ENCODE results near the gene STARD13.

STARD13 gene

GRCh38 chr13:33307843-33308242 is 22.3 kb upstream of the STARD13 start:
- TF ChIP-seq EZH2 (optimal IDR thresholded peaks at IDR 0.05; ENCODE audit: low read depth, low read length) (no peak), CTCF (IDR thresholded peaks at IDR 0.05; ENCODE audit: low read length) (no peak), EZH2phosphoT487 (IDR thresholded peaks at IDR 0.05; ENCODE audit: low read length) (no peak)
- no peaks in the 10 kb centered on the region for H3K9me3 ChIP-seq (replicated peaks; ENCODE audit: insufficient read depth, low read length)
- no peaks in the 10 kb centered on the region for H4K20me1 ChIP-seq (ENCODE audit: insufficient read depth, low read length)
- no peak overlapping the region for H3K4me2 ChIP-seq (ENCODE audit: low read depth, low read length)
- H3K27me3 ChIP-seq (replicated peaks; ENCODE audit: insufficient read depth, low read length): no peaks in the 10 kb centered on the region
- no peak overlapping the region for H3K4me3 ChIP-seq (ENCODE audit: low read length)
- H3K4me1 ChIP-seq (ENCODE audit: low read length): no peaks in the 10 kb centered on the region
- H3K36me3 ChIP-seq (replicated peaks; ENCODE audit: insufficient read depth, low read length): no peaks in the 10 kb centered on the region
- H3K9ac ChIP-seq (ENCODE audit: low read length): no peak overlapping the region
- no peaks in the 10 kb centered on the region for H3K79me2 ChIP-seq (ENCODE audit: low read length)
- DNase-seq: no peak
- H3F3A ChIP-seq (ENCODE audit: insufficient read depth, low read length): no peaks in the 10 kb centered on the region
- H3K9me2 ChIP-seq (replicated peaks; ENCODE audit: insufficient read depth, low read length): no peaks in the 10 kb centered on the region
- no peak overlapping the region for H2AFZ ChIP-seq (ENCODE audit: low read length)
- no peak overlapping the region for H3K27ac ChIP-seq (ENCODE audit: low read length)

- Histone ChIP-seq H3K9me2 (replicated peaks; ENCODE audit: insufficient read depth, low read length) (no peaks in the 10 kb centered on the region), H3K36me3 (replicated peaks; ENCODE audit: insufficient read depth, low read length) (no peaks in the 10 kb centered on the region), H2AFZ (ENCODE audit: low read length) (no peak overlapping the region), H4K20me1 (ENCODE audit: insufficient read depth, low read length) (no peaks in the 10 kb centered on the region), H3K9me3 (replicated peaks; ENCODE audit: insufficient read depth, low read length) (no peaks in the 10 kb centered on the region), H3K4me1 (ENCODE audit: low read length) (no peaks in the 10 kb centered on the region), H3K9ac (ENCODE audit: low read length) (no peak overlapping the region), H3K27me3 (replicated peaks; ENCODE audit: insufficient read depth, low read length) (no peaks in the 10 kb centered on the region), H3K4me2 (ENCODE audit: low read depth, low read length) (no peak overlapping the region), H3K4me3 (ENCODE audit: low read length) (no peak overlapping the region), H3F3A (ENCODE audit: insufficient read depth, low read length) (no peaks in the 10 kb centered on the region), H3K79me2 (ENCODE audit: low read length) (no peaks in the 10 kb centered on the region), H3K27ac (ENCODE audit: low read length) (no peak overlapping the region)
- TF ChIP-seq CTCF (IDR thresholded peaks at IDR 0.05; ENCODE audit: low read length): no peak
- no peak for TF ChIP-seq EZH2 (optimal IDR thresholded peaks at IDR 0.05; ENCODE audit: low read depth, low read length)
- no peak for TF ChIP-seq EZH2phosphoT487 (IDR thresholded peaks at IDR 0.05; ENCODE audit: low read length)
- DNase-seq: no peak
Observed at GRCh38 chr13:33303855-33304597, 18.5 kb upstream of the STARD13 start.

GRCh38 chr13:33299626-33300025 is 14.1 kb upstream of the STARD13 start:
- Histone ChIP-seq H3K79me2 (ENCODE audit: low read length) (no peaks in the 10 kb centered on the region), H3K9me2 (replicated peaks; ENCODE audit: insufficient read depth, low read length) (no peaks in the 10 kb centered on the region), H3K27ac (ENCODE audit: low read length) (no peak overlapping the region), H2AFZ (ENCODE audit: low read length) (no peak overlapping the region), H3F3A (ENCODE audit: insufficient read depth, low read length) (no peaks in the 10 kb centered on the region), H3K4me2 (ENCODE audit: low read depth, low read length) (no peak overlapping the region), H3K4me3 (ENCODE audit: low read length) (no peak overlapping the region), H3K27me3 (replicated peaks; ENCODE audit: insufficient read depth, low read length) (no peaks in the 10 kb centered on the region), H4K20me1 (ENCODE audit: insufficient read depth, low read length) (no peaks in the 10 kb centered on the region), H3K4me1 (ENCODE audit: low read length) (no peaks in the 10 kb centered on the region), H3K9me3 (replicated peaks; ENCODE audit: insufficient read depth, low read length) (no peaks in the 10 kb centered on the region), H3K9ac (ENCODE audit: low read length) (no peak overlapping the region), H3K36me3 (replicated peaks; ENCODE audit: insufficient read depth, low read length) (no peaks in the 10 kb centered on the region)
- no peak for TF ChIP-seq EZH2 (optimal IDR thresholded peaks at IDR 0.05; ENCODE audit: low read depth, low read length)
- no peak for TF ChIP-seq CTCF (IDR thresholded peaks at IDR 0.05; ENCODE audit: low read length)
- TF ChIP-seq EZH2phosphoT487 (IDR thresholded peaks at IDR 0.05; ENCODE audit: low read length): no peak
- no peak for DNase-seq

Data from MM.1S (cell line).